GM19395 (cell line): ENCODE measurements around the gene NARS2.

ENCODE experiments used
- ATAC-seq: cut with Tn5 transposase; IDR thresholded peaks from one replicate; pipeline ENCODE4 v1.9.1; 2021; ENCODE audit warnings: mild to moderate bottlenecking, moderate library complexity; ENCODE audit not compliant: unreplicated experiment

The NARS2 gene

DNA sequence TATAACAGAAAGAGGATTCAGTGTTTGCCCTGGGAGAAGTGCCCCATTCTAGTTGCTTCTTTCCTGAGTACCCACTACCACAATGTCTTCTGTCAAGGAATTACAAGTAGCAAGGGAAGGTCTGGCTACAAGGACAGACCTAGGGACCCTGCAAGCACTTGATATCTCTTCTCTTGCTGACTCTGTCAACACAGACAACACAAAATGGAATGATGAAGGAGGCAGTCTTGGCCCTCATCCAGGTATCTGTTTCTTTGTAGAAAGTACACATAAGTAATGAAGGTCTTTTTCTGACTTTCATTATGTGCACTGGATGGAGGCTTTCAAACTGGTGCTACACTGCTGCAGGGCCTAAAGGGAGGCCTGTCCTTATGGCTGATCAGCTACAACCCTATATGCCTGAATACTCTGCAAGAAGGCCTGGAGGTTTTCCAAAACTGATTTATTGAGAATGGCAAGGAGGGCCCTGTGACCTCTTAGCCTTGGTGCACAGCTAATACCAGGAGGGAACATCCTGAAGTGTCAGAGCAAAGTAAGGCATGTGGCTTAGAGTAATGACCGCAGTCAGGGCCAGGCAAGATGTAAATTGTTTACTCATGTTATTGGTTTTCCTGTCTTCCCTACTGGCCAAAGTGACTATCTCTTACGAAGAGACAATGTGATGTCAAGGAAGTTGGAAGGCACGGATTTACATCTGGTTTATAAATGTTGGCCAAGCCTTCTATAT, 188.3 kb downstream of the NARS2 start:
- no peak for ATAC-seq
